ENCODE data around the gene API5. TPM values are rescaled to one million over a fixed set of nuclear protein-coding genes. Genes with fewer than 3 reads are reported as not detected.
A peak's percentile ranks its signal among the peaks of the same experiment; 100 is the strongest.

The API5 gene
- total RNA-seq, 1 donor from 2014 or later, result 123 TPM

GRCh38 chr11:43367382-43368178 lies 55.8 kb downstream of the API5 start:
- peaks cover 34% of the 10 kb centered on the region for H3K4me1 Mint-ChIP-seq
- no peak for DNase-seq

GRCh38 chr11:43376065-43376464 lies 64.3 kb downstream of the API5 start:
- H3K27me3 Mint-ChIP-seq, result no peaks in the 10 kb centered on the region
- no peak overlapping the region for H3K27ac Mint-ChIP-seq
- no peak for ATAC-seq (ENCODE audit: low read depth)
- peaks cover 55% of the 10 kb centered on the region for H3K36me3 Mint-ChIP-seq (ENCODE audit: low read depth)
- H3K9me3 Mint-ChIP-seq, result no peaks in the 10 kb centered on the region
- ChIA-PET CTCF (no interaction called here), POLR2A (no interaction called here)
- intact Hi-C loops (cut with micrococcal nuclease), result no loop called here
- peaks cover 9% of the 10 kb centered on the region for H3K4me1 Mint-ChIP-seq
- DNase-seq, result no peak
- no peak overlapping the region for H3K4me3 Mint-ChIP-seq
- TF ChIP-seq, protein P1, sequence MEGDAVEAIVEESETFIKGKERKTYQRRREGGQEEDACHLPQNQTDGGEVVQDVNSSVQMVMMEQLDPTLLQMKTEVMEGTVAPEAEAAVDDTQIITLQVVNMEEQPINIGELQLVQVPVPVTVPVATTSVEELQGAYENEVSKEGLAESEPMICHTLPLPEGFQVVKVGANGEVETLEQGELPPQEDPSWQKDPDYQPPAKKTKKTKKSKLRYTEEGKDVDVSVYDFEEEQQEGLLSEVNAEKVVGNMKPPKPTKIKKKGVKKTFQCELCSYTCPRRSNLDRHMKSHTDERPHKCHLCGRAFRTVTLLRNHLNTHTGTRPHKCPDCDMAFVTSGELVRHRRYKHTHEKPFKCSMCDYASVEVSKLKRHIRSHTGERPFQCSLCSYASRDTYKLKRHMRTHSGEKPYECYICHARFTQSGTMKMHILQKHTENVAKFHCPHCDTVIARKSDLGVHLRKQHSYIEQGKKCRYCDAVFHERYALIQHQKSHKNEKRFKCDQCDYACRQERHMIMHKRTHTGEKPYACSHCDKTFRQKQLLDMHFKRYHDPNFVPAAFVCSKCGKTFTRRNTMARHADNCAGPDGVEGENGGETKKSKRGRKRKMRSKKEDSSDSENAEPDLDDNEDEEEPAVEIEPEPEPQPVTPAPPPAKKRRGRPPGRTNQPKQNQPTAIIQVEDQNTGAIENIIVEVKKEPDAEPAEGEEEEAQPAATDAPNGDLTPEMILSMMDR (IDR thresholded peaks at IDR 0.05), result no peak

More at GRCh38 chr11:43367382-43368178, 55.8 kb downstream of the API5 start:
- peak overlapping the region; percentile 16 for H3K4me3 Mint-ChIP-seq
- H3K9me3 Mint-ChIP-seq, result no peaks in the 10 kb centered on the region
- POLR2A ChIA-PET, result interaction anchor here (2.0 kb wide), 1 partner anchor 9 kb away, joined by 10 read pairs; the partner anchor contains the start of gene TTC17
- TF ChIP-seq, protein P1 (IDR thresholded peaks at IDR 0.05), result no peak
- intact Hi-C loops (cut with micrococcal nuclease), result loop anchor here (1.0 kb wide), 1 partner anchor 8 kb away; no protein-coding TSS in a partner anchor
- H3K27ac Mint-ChIP-seq, result peak overlapping the region; percentile 21
- CTCF ChIA-PET, result no interaction called here
- peak; percentile 74 for ATAC-seq (ENCODE audit: low read depth)
- no peaks in the 10 kb centered on the region for H3K27me3 Mint-ChIP-seq
- H3K36me3 Mint-ChIP-seq (ENCODE audit: low read depth), result peaks cover 57% of the 10 kb centered on the region

GRCh38 chr11:43376594-43376993 lies 64.8 kb downstream of the API5 start:
- TF ChIP-seq, protein P1 (IDR thresholded peaks at IDR 0.05), result no peak
- Mint-ChIP-seq H3K27me3 (no peaks in the 10 kb centered on the region), H3K4me1 (peaks cover 9% of the 10 kb centered on the region), H3K27ac (no peak overlapping the region), H3K4me3 (no peak overlapping the region), H3K9me3 (no peaks in the 10 kb centered on the region), H3K36me3 (ENCODE audit: low read depth) (peaks cover 53% of the 10 kb centered on the region)
- no peak for ATAC-seq (ENCODE audit: low read depth)
- ChIA-PET POLR2A (no interaction called here), CTCF (no interaction called here)
- intact Hi-C loops (cut with micrococcal nuclease), result no loop called here
- DNase-seq, result no peak

DNA sequence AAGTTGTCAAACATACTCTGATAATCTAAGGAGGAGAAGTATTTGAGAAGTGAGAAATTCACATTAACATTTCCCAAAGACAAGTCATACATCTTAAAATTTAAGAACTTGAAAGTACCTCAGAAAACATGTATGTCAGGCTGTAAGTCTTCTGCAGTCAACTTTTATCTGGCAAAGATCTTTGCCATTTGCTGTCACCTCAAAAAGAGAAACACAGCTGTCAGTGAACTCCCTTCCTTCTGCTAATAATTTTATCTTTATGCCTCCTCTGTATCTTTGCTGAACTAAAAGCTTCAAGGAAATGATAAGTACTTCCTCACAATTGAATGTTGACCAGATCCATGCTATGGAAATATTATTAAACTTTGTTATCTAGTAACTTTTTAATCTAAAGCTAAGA lies 65.6 kb downstream of the API5 start:
- Mint-ChIP-seq H3K9me3 (no peaks in the 10 kb centered on the region), H3K4me3 (no peak overlapping the region), H3K27ac (no peak overlapping the region), H3K36me3 (ENCODE audit: low read depth) (peaks cover 55% of the 10 kb centered on the region), H3K27me3 (no peaks in the 10 kb centered on the region), H3K4me1 (peaks cover 9% of the 10 kb centered on the region)
- CTCF ChIA-PET, result interaction anchor here (1.7 kb wide), 1 partner anchor 66 kb away, joined by 5 read pairs; the partner anchor contains the start of gene API5
- DNase-seq, result no peak
- ATAC-seq (ENCODE audit: low read depth), result no peak
- TF ChIP-seq, protein P1 (IDR thresholded peaks at IDR 0.05), result no peak
- POLR2A ChIA-PET, result interaction anchor here (1.9 kb wide), 1 partner anchor 19 kb away, joined by 5 read pairs; the partner anchor contains the start of gene TTC17
- intact Hi-C loops (cut with micrococcal nuclease), result no loop called here

GRCh38 chr11:43378897-43379296 lies 67.1 kb downstream of the API5 start:
- H3K36me3 Mint-ChIP-seq (ENCODE audit: low read depth), result peaks cover 51% of the 10 kb centered on the region
- ATAC-seq (ENCODE audit: low read depth), result no peak
- CTCF ChIA-PET, result interaction anchor here (1.7 kb wide), 1 partner anchor 67 kb away, joined by 5 read pairs; the partner anchor contains the start of gene API5

More at GRCh38 chr11:43378897-43379296, 67.1 kb downstream of the API5 start:
- Mint-ChIP-seq H3K9me3 (no peaks in the 10 kb centered on the region), H3K4me3 (no peak overlapping the region), H3K27ac (no peak overlapping the region), H3K27me3 (no peaks in the 10 kb centered on the region), H3K4me1 (peaks cover 9% of the 10 kb centered on the region)
- POLR2A ChIA-PET, result no interaction called here
- TF ChIP-seq, protein P1 (IDR thresholded peaks at IDR 0.05), result no peak
- intact Hi-C loops (cut with micrococcal nuclease), result no loop called here
- no peak for DNase-seq

Measured in activated B cell treated with CpG ODN at 0.5 μM for 24 hours (primary cell).